Subcutaneous abdominal adipose tissue (tissue), 5 donors: ENCODE results near the gene USP21.

Source experiments
- H3K27ac ChIP-seq: one replicate; pipeline ENCODE4 v1.7.0; 2013; ENCODE audit warnings: low read depth, mild to moderate bottlenecking, inconsistent platforms, low read length, moderate library complexity
- H3K27me3 ChIP-seq, 5 donors: one replicate each; pipeline ENCODE4 v1.7.0; 2013; ENCODE audit warnings: low read length in 5 of 5, inconsistent platforms in 1 of 5; ENCODE audit not compliant: control insufficient read depth in 5 of 5, insufficient read depth in 4 of 5
- H3K36me3 ChIP-seq, 5 donors: one replicate each; pipeline ENCODE4 v1.7.0; 2013; ENCODE audit warnings: low read length in 5 of 5; ENCODE audit not compliant: control insufficient read depth in 5 of 5, insufficient read depth in 5 of 5
- H3K4me1 ChIP-seq, 5 donors: one replicate each; pipeline ENCODE4 v1.7.0; 2013; ENCODE audit warnings: low read length in 5 of 5, mild to moderate bottlenecking in 3 of 5, moderate library complexity in 1 of 5; ENCODE audit not compliant: control insufficient read depth in 5 of 5, insufficient read depth in 5 of 5
- H3K4me3 ChIP-seq, 5 donors: one replicate each; pipeline ENCODE4 v1.7.0; 2013; ENCODE audit warnings: low read length in 5 of 5, low read depth in 1 of 5
- H3K9ac ChIP-seq, 5 donors: one replicate each; pipeline ENCODE4 v1.7.0; 2013; ENCODE audit warnings: low read length in 5 of 5, mild to moderate bottlenecking in 4 of 5, moderate library complexity in 3 of 5
- H3K9me3 ChIP-seq, 5 donors: one replicate each; pipeline ENCODE4 v1.7.0; 2013; ENCODE audit warnings: low read length in 5 of 5; ENCODE audit not compliant: control insufficient read depth in 5 of 5
- donor health status: healthy.
- donor health status: healthy.
- donor health status: healthy.
- donor health status: healthy.
- donor health status: healthy.

USP21 gene

DNA sequence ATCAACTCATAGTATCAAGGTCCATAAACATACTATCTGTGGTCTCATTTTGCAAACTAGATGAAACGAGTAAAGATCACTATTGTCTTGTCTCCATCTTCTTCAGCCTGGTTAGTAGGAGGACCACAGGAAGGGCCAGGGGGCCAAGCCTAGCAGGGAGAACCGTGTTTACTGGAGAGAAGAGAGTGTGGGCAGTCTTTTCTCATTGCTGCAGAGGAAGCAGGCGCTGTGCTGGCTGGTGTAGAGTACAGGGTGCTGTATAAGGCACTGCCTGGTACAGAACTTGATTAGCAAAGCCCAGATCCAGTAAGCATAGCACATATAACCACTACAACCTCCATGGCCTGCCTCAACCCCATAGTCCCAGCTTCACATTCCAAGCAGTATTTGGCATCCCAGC is 28.0 kb downstream of the USP21 start:
- no peaks in the 10 kb centered on the region for H3K27me3 ChIP-seq
- no peak overlapping the region for H3K9ac ChIP-seq
- no peaks in the 10 kb centered on the region for H3K9me3 ChIP-seq
- H3K27ac ChIP-seq: no peak overlapping the region
- peaks cover 0 to 64% (median 48%) of the 10 kb centered on the region in 5 donors for H3K4me1 ChIP-seq
- H3K36me3 ChIP-seq: peaks cover 0 to 19% (median 17%) of the 10 kb centered on the region in 5 donors
- peak overlapping the region in 1 of 5 donors; percentile 13 for H3K4me3 ChIP-seq

DNA sequence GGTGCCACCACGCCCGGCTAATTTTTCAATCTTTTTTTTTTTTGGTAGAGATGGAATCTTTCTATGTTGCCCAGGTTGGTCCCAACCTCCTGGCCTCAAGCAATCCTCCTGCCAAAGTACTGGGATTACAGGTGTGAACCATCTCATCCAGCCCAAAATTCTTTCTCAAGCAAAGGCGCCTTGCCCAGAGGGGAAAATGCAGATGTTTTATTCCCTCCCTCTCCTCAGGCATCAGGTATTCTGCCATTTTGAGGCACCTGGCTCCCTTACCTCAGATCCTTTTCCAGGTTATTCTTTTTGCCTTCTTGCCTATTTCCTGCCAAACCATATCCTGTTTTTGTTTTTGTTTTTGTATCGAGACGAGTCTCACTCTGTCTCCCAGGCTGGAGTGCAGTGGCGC is 29.1 kb downstream of the USP21 start:
- no peaks in the 10 kb centered on the region for H3K9me3 ChIP-seq
- peaks cover 7 to 75% (median 59%) of the 10 kb centered on the region in 5 donors for H3K4me1 ChIP-seq
- H3K4me3 ChIP-seq: no peak overlapping the region
- no peak overlapping the region for H3K27ac ChIP-seq
- H3K9ac ChIP-seq: no peak overlapping the region
- peaks cover 0 to 30% (median 19%) of the 10 kb centered on the region in 5 donors for H3K36me3 ChIP-seq
- no peaks in the 10 kb centered on the region for H3K27me3 ChIP-seq

DNA sequence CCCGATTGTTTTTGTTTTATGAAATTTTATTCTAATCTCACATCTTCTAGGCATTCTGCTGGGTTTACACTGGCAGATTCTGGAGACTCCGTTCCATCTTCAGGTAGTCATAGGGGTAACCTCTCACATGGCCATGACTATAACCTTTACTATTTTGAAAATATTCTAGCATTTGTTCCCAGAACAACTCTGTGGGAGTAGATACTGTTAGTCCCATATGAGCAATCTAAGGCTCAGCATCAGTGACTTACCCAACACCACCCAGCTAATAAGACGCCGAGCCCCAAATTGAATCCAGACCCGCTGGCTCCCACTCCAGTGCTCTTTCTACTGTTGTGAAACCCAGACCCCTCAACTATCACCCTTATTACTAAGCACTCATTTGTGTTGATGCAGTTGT is 29.7 kb downstream of the USP21 start:
- H3K27ac ChIP-seq: no peak overlapping the region

DNA sequence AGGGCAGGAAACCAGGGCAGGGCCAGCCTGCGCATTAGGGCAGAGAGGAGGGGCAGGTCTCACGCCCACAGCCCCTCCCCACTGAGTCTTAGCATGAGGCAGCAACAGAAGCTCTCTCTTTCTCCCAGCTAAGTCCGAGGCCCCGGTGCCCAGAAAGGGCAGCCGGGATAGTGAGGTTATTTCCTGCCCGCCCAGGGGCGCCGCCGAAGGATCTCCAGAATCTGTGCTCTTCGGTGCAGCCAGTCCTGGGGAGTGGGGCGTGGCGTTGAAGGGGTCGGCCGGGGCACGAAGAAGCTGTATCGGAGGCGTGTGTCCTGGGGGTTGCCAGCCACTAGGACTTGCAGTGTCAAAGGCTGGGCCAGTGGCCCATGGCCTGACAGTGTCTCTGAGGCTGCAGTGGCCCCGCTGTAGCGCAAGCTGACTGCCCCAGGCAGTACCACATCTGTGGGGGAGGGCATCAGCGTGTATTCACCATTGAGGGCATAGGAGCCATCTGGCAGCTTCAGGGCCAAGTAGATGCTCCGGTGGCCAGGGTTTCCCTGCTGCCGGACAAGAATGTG is 31.7 kb downstream of the USP21 start:
- no peaks in the 10 kb centered on the region for H3K9me3 ChIP-seq
- no peaks in the 10 kb centered on the region for H3K27me3 ChIP-seq
- peak overlapping the region in 2 of 5 donors; percentile 0 to 20 for H3K9ac ChIP-seq
- H3K4me1 ChIP-seq: peaks cover 21 to 76% (median 69%) of the 10 kb centered on the region in 5 donors
- no peak overlapping the region for H3K4me3 ChIP-seq
- peaks cover 0 to 55% (median 37%) of the 10 kb centered on the region in 5 donors for H3K36me3 ChIP-seq
- no peak overlapping the region for H3K27ac ChIP-seq

More for the DNA sequence above, 29.7 kb downstream of the USP21 start:
- H3K9ac ChIP-seq: no peak overlapping the region
- peaks cover 12 to 75% (median 62%) of the 10 kb centered on the region in 5 donors for H3K4me1 ChIP-seq
- no peaks in the 10 kb centered on the region for H3K9me3 ChIP-seq
- no peak overlapping the region for H3K4me3 ChIP-seq
- no peaks in the 10 kb centered on the region for H3K27me3 ChIP-seq
- peaks cover 0 to 36% (median 21%) of the 10 kb centered on the region in 5 donors for H3K36me3 ChIP-seq

DNA sequence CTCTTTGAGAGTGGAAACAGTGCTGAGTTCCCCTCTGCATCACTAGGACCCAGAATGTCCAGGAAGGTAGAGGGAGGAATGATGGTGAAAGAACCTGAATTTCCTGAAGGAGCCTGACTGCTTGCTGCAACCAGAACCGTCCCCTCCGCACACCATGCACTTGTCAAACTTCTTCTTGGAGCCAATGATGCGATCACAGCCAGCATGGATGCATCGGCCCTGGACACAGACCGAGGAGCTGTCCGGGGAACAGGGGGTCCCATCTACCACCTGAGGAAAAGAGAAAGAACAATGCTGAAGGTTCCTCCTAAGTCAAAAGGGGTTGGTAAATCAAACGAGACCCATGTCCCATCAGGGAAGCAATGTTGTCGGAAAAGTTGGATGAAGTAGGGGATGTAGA is 32.7 kb downstream of the USP21 start:
- Histone ChIP-seq H3K36me3 (peaks cover 0 to 64% (median 39%) of the 10 kb centered on the region in 5 donors), H3K4me1 (peaks cover 28 to 76% (median 69%) of the 10 kb centered on the region in 5 donors), H3K9ac (no peak overlapping the region), H3K9me3 (no peaks in the 10 kb centered on the region), H3K27ac (no peak overlapping the region), H3K4me3 (no peak overlapping the region), H3K27me3 (no peaks in the 10 kb centered on the region)

DNA sequence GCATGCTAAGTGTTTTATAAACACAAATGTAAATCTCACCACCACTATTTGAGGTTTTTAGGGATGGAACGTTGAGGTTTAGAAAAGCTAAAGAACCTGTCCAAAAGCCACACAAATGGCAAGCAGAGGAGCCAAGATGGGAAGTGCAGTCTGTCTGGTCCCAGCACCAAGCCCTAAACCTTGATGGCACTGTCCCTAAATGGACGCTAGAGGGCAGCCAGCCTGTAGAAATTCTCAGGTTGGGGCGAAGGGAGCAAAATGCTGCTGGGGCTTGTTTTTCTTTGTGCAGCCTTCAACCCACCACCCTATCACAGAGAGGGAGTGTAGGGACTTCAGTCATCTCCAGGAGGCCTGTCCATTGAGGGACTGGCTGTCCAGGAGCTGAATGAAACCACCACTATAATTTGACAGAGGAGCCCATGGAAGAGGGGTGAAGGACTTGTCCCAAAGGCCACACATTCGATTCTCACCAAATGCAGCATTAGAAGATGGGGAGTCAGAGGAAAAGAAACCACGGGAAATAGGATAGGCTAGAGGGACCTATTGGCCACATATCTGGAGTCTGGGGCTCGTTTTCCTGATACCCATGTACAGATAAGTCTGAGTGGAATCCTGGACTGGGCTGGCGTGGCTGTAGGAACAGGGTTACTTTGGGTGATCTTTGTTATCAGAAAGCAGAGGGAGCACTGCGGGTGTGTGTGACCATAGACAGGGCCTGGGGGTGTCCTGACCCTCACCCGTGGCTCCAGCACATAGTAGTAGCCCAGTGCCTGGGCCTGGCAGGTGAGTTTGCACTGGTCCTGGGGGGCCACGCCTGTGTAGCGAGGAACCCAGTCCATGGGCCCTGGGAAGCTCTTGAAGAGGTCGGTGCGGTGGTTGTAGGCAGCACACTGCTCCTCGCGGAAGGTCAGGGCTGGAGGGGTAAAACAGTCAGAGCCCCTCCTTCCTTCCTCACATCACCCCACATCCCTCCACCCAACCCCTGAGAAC is 33.5 kb downstream of the USP21 start:
- H3K27ac ChIP-seq: peak overlapping the region; percentile 100
- H3K36me3 ChIP-seq: peaks cover 0 to 65% (median 39%) of the 10 kb centered on the region in 5 donors
- H3K27me3 ChIP-seq: no peaks in the 10 kb centered on the region
- no peaks in the 10 kb centered on the region for H3K9me3 ChIP-seq
- peaks cover 29 to 76% (median 71%) of the 10 kb centered on the region in 5 donors for H3K4me1 ChIP-seq
- H3K4me3 ChIP-seq: peak overlapping the region in 4 of 5 donors; percentile 34 to 42 (median 38)
- H3K9ac ChIP-seq: peak overlapping the region; percentile 17 to 52 (median 38)

DNA sequence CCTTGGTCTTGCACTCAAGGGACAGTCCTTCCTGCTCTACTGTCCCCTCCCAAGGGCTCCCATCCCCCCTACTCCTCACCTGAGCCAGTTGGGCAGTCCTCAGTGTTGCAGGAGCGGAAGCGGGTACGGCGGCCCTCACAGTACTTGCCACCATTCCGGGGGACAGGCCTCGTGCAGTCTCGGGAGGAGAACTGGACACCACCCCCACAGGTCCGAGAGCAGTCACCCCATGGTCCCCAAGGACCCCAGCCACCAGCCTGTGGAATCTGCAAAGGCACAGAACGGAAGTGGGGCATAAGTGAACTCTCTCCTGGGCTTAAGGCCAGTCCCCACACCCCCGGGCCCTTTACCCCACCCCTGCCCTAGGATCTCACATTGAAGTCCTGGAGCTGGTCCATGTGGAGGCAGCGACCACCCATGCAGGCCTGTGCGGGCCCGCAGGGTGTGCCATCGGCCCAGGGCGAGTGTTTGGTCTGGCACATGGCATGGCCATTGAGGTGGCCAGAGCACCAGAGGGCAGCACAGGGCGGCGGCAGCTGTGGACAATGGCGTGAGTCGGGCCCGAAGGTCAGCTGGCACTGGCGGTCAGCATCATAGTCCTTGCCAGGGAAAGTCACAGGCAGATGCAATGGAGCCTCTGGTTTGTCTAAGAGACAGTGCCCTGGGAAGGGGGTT is 34.4 kb downstream of the USP21 start:
- Histone ChIP-seq H3K27me3 (no peaks in the 10 kb centered on the region), H3K9ac (peak overlapping the region; percentile 17 to 53 (median 38)), H3K4me1 (peaks cover 34 to 81% (median 76%) of the 10 kb centered on the region in 5 donors), H3K36me3 (peaks cover 0 to 65% (median 39%) of the 10 kb centered on the region in 5 donors), H3K9me3 (no peaks in the 10 kb centered on the region), H3K27ac (peak overlapping the region; percentile 100), H3K4me3 (peak overlapping the region in 4 of 5 donors; percentile 34 to 85 (median 40))

DNA sequence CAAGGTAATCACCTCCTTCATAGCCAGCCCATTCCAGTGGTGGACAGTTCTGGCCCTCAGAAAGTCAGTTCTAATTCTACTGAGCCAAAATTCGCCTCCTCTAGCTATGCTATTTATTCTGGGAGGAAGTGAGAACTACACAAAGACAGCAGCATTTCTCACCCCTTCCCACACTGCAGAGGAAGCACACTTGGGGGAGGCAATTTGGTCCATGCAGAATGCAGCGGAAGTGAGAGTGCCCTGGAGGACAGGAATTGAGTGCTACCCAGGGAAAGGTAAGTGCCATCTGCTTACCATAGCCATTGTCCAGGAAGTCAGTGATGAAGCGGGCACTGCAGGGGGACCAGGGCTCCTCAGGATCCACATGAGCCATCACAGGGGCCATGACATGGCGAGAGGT is 35.9 kb downstream of the USP21 start:
- H3K27me3 ChIP-seq: peaks cover 0 to 4% (median 0%) of the 10 kb centered on the region in 5 donors
- peaks cover 0 to 65% (median 39%) of the 10 kb centered on the region in 5 donors for H3K36me3 ChIP-seq
- H3K27ac ChIP-seq: peak overlapping the region; percentile 100
- H3K9ac ChIP-seq: peak overlapping the region in 3 of 5 donors; percentile 54 to 70 (median 60)
- H3K9me3 ChIP-seq: no peaks in the 10 kb centered on the region
- H3K4me3 ChIP-seq: peak overlapping the region; percentile 8 to 85 (median 73)
- H3K4me1 ChIP-seq: peaks cover 49 to 85% (median 83%) of the 10 kb centered on the region in 5 donors

- H3K4me3 ChIP-seq: peak overlapping the region; percentile 35 to 85 (median 73)
- peak overlapping the region; percentile 26 to 93 (median 81) for H3K9ac ChIP-seq
- peaks cover 0 to 6% (median 0%) of the 10 kb centered on the region in 5 donors for H3K27me3 ChIP-seq
- no peaks in the 10 kb centered on the region for H3K9me3 ChIP-seq
- H3K36me3 ChIP-seq: peaks cover 0 to 58% (median 36%) of the 10 kb centered on the region in 5 donors
- peak overlapping the region; percentile 100 for H3K27ac ChIP-seq
- H3K4me1 ChIP-seq: peaks cover 58 to 94% (median 90%) of the 10 kb centered on the region in 5 donors
Observed at GRCh38 chr1:161196111-161196510, 36.8 kb downstream of the USP21 start.
